Ishikawa (cell line): ENCODE results near the gene SRSF1.

Experiments used
- CEBPB ChIP-seq: IDR thresholded peaks from 2 replicates; pipeline ENCODE4 v1.6.1; 2012
- CREB1 ChIP-seq: IDR thresholded peaks from 2 replicates; pipeline ENCODE4 v1.6.1; 2012; ENCODE audit warnings: low read depth
- EGR1 ChIP-seq: IDR thresholded peaks from 2 replicates; pipeline ENCODE4 v1.6.1; 2012
- EP300 ChIP-seq: IDR thresholded peaks from 2 replicates; pipeline ENCODE4 v1.6.1; 2012; ENCODE audit warnings: borderline replicate concordance
- FOXM1 ChIP-seq: IDR thresholded peaks from 2 replicates; pipeline ENCODE4 v1.6.1; 2012; ENCODE audit warnings: low read depth, borderline replicate concordance
- NFIC ChIP-seq: IDR thresholded peaks from 2 replicates; pipeline ENCODE4 v1.6.1; 2012
- RAD21 ChIP-seq: IDR thresholded peaks from 2 replicates; pipeline ENCODE4 v1.6.1; 2012; ENCODE audit warnings: low read depth
- TAF1 ChIP-seq: IDR thresholded peaks from 2 replicates; pipeline ENCODE4 v1.6.1; 2012; ENCODE audit warnings: low read depth, mild to moderate bottlenecking
- TCF12 ChIP-seq: IDR thresholded peaks from 2 replicates; pipeline ENCODE4 v1.6.1; 2012; ENCODE audit warnings: low read depth
- TEAD4 ChIP-seq: IDR thresholded peaks from 2 replicates; pipeline ENCODE4 v1.6.1; 2012
- YY1 ChIP-seq: IDR thresholded peaks from 2 replicates; pipeline ENCODE4 v1.6.1; 2012; ENCODE audit warnings: low read depth
- ZBTB7A ChIP-seq: IDR thresholded peaks from 2 replicates; pipeline ENCODE4 v1.6.1; 2012; ENCODE audit warnings: low read depth
- TF ChIP-seq, protein P1 (sequence below): IDR thresholded peaks from 2 replicates; pipeline ENCODE4 v1.6.1; 2012
- TF ChIP-seq, protein P2 (sequence below): IDR thresholded peaks from 2 replicates; pipeline ENCODE4 v1.6.1; 2012; ENCODE audit warnings: low read depth, mild to moderate bottlenecking
- TF ChIP-seq, protein P3 (sequence below): IDR thresholded peaks from 2 replicates; pipeline ENCODE4 v1.6.1; 2012

The SRSF1 gene

DNA sequence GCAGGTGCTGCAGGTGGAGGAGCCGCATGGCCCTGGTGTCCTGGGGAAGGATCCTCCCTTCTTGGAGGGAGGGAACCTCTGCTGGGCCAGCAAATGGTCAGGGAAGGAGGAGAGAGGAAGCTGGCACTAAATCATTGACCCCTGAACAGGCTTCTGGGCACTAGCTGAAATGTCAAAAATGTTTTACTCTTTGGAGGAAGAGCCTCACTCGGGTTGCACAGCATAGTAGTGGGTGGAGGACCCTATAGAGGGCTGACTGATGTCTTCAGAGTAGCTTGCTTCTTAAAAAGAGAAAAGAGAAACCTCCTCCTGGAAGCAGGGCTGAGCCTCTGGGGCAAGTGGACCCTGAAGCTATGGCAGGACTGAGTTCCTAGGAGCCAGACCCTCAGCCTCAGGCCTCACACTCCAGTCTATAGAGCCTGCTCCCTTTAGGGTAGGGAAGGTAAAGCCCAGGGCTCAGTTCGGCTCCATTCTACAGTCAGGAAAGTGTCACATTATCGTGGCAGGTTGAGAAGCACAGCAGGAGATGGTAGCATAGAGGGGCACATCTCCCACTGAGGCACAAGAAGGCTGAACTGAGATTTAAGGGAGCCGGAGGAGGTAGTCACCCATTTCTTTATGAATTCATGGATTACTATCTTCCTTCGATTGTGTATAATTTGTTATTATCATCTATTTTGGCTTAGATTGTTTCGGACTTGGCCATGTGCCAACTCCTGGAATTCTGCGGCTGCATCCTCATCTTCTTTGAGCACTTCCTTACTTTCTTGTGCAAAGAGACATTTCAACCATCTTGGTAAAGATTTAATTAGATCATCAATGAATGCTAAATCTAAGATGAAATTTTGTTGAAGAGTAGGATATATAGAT is 44.5 kb downstream of the SRSF1 start:
- TF ChIP-seq NFIC (peak; percentile 84), CREB1 (no peak)

DNA sequence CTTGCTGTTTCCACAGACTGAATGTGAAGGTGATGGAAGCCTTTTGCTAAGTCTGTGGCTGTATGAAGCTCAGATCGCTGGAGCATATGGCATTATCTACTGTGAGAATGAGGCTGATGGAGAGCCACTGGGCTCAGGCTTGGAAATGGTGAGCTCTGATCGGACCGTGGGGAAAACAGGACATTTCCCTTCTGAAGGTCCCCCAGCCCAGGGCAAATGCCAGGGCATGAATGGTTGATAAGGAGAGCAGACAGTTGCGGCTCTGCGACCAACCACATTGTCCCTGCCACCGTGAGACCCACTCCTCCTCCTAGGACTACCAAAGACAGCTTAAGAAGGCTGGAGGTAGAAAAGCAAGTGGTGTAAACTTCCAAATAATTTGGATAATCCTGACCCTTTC is 47.1 kb downstream of the SRSF1 start:
- TF ChIP-seq CEBPB (no peak), ZBTB7A (no peak), YY1 (no peak), FOXM1 (no peak), TEAD4 (no peak), RAD21 (no peak), TCF12 (no peak), TAF1 (no peak), CREB1 (no peak), EP300 (no peak), NFIC (no peak), EGR1 (no peak)
- TF ChIP-seq, protein P1, sequence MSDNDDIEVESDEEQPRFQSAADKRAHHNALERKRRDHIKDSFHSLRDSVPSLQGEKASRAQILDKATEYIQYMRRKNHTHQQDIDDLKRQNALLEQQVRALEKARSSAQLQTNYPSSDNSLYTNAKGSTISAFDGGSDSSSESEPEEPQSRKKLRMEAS, result no peak
- TF ChIP-seq, protein P2, sequence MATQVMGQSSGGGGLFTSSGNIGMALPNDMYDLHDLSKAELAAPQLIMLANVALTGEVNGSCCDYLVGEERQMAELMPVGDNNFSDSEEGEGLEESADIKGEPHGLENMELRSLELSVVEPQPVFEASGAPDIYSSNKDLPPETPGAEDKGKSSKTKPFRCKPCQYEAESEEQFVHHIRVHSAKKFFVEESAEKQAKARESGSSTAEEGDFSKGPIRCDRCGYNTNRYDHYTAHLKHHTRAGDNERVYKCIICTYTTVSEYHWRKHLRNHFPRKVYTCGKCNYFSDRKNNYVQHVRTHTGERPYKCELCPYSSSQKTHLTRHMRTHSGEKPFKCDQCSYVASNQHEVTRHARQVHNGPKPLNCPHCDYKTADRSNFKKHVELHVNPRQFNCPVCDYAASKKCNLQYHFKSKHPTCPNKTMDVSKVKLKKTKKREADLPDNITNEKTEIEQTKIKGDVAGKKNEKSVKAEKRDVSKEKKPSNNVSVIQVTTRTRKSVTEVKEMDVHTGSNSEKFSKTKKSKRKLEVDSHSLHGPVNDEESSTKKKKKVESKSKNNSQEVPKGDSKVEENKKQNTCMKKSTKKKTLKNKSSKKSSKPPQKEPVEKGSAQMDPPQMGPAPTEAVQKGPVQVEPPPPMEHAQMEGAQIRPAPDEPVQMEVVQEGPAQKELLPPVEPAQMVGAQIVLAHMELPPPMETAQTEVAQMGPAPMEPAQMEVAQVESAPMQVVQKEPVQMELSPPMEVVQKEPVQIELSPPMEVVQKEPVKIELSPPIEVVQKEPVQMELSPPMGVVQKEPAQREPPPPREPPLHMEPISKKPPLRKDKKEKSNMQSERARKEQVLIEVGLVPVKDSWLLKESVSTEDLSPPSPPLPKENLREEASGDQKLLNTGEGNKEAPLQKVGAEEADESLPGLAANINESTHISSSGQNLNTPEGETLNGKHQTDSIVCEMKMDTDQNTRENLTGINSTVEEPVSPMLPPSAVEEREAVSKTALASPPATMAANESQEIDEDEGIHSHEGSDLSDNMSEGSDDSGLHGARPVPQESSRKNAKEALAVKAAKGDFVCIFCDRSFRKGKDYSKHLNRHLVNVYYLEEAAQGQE, result no peak
- TF ChIP-seq, protein P3, sequence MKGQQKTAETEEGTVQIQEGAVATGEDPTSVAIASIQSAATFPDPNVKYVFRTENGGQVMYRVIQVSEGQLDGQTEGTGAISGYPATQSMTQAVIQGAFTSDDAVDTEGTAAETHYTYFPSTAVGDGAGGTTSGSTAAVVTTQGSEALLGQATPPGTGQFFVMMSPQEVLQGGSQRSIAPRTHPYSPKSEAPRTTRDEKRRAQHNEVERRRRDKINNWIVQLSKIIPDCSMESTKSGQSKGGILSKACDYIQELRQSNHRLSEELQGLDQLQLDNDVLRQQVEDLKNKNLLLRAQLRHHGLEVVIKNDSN, result no peak

DNA sequence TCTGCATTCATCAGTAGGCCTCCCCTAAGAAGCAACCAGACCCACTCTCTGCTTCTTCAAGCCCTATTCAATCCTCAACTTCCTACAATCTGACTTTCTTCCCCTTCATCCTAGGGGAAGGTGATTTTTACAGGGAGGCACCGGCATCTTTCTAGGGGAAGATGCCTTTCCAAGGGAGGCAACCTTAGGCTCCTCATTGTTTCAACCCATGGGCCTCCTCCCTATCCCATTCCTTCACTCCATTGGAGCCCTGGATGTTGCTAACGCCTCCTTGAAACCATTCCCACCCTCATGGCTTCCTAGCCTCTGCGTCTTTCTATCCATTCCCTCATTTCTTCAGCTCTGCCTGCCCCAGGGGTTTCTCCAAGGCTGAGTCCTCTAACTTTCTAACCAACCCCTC is 49.2 kb downstream of the SRSF1 start:
- no peak for TF ChIP-seq RAD21
- TF ChIP-seq TAF1, result no peak
- TF ChIP-seq, protein P1, result no peak
- TF ChIP-seq TCF12, result no peak
- no peak for TF ChIP-seq FOXM1
- TF ChIP-seq EP300, result no peak
- TF ChIP-seq TEAD4, result no peak
- no peak for TF ChIP-seq CREB1

DNA sequence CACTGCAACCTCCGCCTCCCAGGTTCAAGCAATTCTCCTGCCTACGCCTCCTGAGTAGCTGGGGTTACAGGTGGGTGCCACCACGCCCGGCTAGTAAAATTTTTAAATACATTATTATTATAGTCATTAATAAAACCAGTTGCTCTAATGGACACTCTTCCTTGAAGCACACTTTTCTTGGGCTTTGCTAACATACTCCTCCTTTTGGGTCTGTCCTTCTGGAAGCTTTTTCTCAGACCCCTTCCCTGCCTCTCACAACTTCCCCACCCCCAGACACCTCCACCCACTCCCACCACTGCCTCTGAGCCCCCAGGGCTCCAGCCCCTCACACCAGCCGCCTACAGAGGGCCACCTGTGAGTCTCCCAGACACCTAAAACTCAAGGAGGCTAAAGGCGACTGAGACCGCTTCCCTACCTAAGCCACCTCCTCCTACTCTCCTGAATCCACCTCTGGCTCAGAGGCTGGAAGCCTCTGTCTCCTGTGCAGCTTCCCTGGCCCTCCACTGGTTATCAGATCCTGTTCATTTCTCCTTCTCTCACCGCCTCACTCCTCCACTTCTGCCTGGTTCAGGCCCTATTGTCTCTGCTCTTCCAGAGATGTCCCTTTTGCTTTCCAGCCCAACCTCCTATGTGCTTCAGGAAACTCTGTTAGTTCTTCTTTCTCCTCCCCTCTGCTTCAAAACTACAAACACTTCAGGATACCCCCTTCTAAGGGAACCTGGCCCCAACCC is 49.8 kb downstream of the SRSF1 start:
- TF ChIP-seq, protein P3, result no peak
- TF ChIP-seq EP300, result no peak
- TF ChIP-seq ZBTB7A, result no peak
- TF ChIP-seq NFIC, result no peak
- no peak for TF ChIP-seq CEBPB
- no peak for TF ChIP-seq CREB1
- no peak for TF ChIP-seq TEAD4
- TF ChIP-seq, protein P1, result no peak
- TF ChIP-seq EGR1, result no peak
- TF ChIP-seq TCF12, result no peak
- no peak for TF ChIP-seq RAD21
- no peak for TF ChIP-seq TAF1
- TF ChIP-seq FOXM1, result no peak

DNA sequence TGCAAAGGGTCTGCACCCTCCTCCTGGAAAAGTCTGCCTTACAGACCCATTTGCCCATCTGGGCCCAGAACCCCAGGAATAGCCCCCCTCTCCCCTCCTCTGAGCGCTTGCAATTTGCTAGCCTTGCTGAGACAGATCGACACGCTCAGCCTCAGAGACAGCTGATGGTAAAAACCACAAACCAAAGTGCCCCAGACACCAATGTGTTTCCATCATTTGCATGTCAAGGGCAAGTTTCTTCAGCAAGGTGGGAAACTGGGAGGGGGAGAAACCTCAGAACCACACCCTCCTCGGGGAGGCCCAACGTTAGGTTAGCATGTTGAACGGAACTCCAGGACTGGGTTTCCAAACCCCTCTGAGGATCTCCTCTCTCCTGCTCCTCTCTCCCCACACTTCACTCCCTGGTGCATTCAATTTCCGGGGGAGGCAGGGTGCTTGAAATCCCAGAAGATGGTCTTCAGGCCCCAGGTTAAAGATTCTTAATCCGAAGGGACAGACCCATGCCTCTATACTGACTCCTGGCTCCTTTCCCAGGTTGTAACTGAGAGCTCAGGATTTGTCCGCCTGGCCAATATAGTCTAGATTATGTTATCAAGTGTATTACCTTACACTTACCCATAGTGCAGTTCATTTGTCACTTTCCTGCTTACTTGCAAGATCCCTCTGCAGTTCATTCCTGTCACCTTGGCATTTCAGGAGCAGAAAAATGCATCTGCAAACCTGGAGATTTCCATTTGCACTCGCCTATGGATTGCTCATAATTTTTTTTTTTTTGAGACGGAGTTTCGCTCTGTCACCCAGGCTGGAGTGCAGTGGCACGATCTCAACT is 50.5 kb downstream of the SRSF1 start:
- TF ChIP-seq YY1 (no peak), ZBTB7A (peak; percentile 13; the same call in 1 of the 2 replicates)

DNA sequence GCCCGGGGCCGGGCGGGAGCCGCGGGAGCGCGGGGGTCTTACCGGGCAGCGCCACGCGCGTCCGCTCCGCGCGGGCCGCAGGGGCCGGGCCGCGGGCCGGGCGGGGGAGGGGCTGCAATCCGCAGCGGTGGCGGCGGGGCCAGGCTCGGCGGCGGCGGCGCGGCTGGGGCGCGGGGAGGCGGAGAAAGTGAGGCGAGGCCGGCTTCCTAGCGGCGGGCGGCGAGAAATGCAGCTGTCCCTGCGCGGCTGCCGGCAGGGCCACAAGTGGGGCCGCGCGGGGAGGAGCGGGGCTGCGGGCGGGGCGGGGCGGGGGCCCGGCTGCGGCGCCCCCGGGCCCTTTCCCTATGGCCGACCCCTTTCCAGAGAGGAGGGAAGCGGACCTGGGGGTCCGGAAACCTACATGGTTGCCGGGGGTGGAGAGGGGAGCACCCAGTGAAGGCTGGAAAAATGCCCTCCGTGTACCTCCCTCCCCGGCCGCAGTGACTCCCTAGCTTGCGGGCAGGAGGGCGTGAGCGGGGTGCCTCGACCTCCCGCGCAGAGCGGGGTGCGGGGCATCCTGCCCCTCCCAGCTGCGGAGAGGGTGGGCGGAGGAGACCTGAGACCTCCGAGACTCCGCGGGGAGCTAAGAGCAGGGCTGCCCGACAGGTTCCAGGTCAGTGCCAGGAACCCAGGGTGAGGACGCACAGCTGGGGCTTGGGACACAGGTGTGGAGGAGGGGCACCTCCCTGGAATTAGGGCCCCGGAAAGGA is 51.7 kb downstream of the SRSF1 start, which contains the start of gene CUEDC1:
Gene CUEDC1 (minus strand): TSS at position 230 of the 749 bp plus-strand sequence. CDS start 69,848 bp downstream, outside the sequence.
- TF ChIP-seq CREB1 (no peak), YY1 (no peak), EP300 (peak; percentile 88), NFIC (peak; percentile 86), FOXM1 (peak; percentile 65; the same call in 1 of the 2 replicates), EGR1 (peak; percentile 66), TAF1 (peak; percentile 46), TEAD4 (peak; percentile 47), RAD21 (peak; percentile 19; the same call in 1 of the 2 replicates), CEBPB (no peak), ZBTB7A (peak; percentile 91), TCF12 (peak; percentile 94)
- TF ChIP-seq, protein P3, result peak; percentile 19; the same call in 1 of the 2 replicates
- TF ChIP-seq, protein P2, result no peak
- TF ChIP-seq, protein P1, result peak; percentile 36; the same call in 1 of the 2 replicates
